SH-SY5Y (cell line): Measurements from ENCODE around the gene ACTMAP.

ENCODE experiments used
- GATA2 ChIP-seq: IDR thresholded peaks from 2 replicates; pipeline ENCODE4 v1.6.1; 2011; ENCODE audit warnings: mild to moderate bottlenecking, low read depth, low read length
- GATA3 ChIP-seq: IDR thresholded peaks from 2 replicates; pipeline ENCODE4 v1.6.1; 2011; ENCODE audit warnings: low read depth, mild to moderate bottlenecking, low read length, moderate library complexity

DNA sequence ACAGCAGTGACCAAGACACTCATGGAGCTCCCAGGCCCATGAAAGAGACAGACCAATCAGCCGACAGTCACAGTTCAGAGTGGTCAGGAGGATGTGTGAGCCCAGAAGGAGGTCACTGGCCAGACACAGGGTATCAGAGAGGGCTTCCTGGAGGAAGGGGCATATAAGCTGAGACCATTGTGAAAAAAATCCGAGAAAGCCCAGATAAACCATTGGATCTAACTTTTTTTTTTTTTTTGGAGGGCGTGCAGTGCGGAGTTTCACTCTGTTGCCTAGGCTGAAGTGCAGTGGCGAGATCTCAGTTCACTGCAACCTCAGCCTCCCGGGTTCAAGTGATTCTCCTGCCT lies 29.2 kb downstream of the ACTMAP start:
- TF ChIP-seq GATA2 (no peak), GATA3 (no peak)
